GM12873 (cell line): ENCODE measurements around the gene AGAP1.

Experiments used
- CTCF ChIP-seq: IDR thresholded peaks from 2 replicates; pipeline ENCODE4 v1.5.1; 2012; ENCODE audit warnings: low read depth, mild to moderate bottlenecking, moderate library complexity, low read length, control low read depth; ENCODE audit not compliant: insufficient read depth; ENCODE audit errors: missing control alignments

The AGAP1 gene

GRCh38 chr2:236105955-236106607 lies 612.2 kb downstream of the AGAP1 start:
- TF ChIP-seq CTCF = no peak

- TF ChIP-seq CTCF = no peak
These were observed 612.9 kb downstream of the AGAP1 start for GRCh38 chr2:236106761-236107160.

- no peak for TF ChIP-seq CTCF
These were observed 613.7 kb downstream of the AGAP1 start for GRCh38 chr2:236107536-236107935.

- no peak for TF ChIP-seq CTCF
These were observed 614.2 kb downstream of the AGAP1 start for GRCh38 chr2:236107942-236108625.

- no peak for TF ChIP-seq CTCF
These were observed 615.2 kb downstream of the AGAP1 start for GRCh38 chr2:236109061-236109460.

- TF ChIP-seq CTCF = no peak
These were observed 615.6 kb downstream of the AGAP1 start for GRCh38 chr2:236109473-236109872.

- TF ChIP-seq CTCF = no peak
These were observed 618.6 kb downstream of the AGAP1 start for GRCh38 chr2:236112466-236112865.
